HEK293 (cell line): Measurements from ENCODE around the gene RPIA.

Source experiments
- CTCF ChIA-PET: fragments of 350-600 bp; formaldehyde crosslinking; extraction: SDS; loops from one replicate; lab custom pipeline; 2021; ENCODE audit warnings: antibody characterized with exemption; lab: Yijun Ruan, JAX
- POLR2A ChIA-PET: fragments of 300-600 bp; formaldehyde crosslinking; extraction: SDS; loops from one replicate; lab custom pipeline; 2020; ENCODE audit warnings: antibody characterized with exemption, inconsistent platforms; lab: Yijun Ruan, JAX
- H3K27ac ChIP-seq: fragments of 200-500 bp; sonication (Bioruptor generic); 2 replicates; pipeline ENCODE4 v1.5.1; 2014; ENCODE audit warnings: low read depth, low read length, control low read depth, inconsistent platforms; ENCODE audit errors: extremely low read depth
- H3K36me3 ChIP-seq, 2 experiments: fragments of 200-500 bp in 1 of 2; sonication (Bioruptor generic) in 1 of 2; 1 replicate in 1 of 2; 2 replicates in 1 of 2; pipeline ENCODE4 v1.5.1; 2014 to 2017; ENCODE audit warnings: inconsistent platforms in 2 of 2, low read length in 2 of 2; ENCODE audit not compliant: control insufficient read depth in 2 of 2, insufficient read depth in 1 of 2
- H3K4me1 ChIP-seq: fragments of 200-500 bp; sonication (Bioruptor generic); 2 replicates; pipeline ENCODE4 v1.5.1; 2014; ENCODE audit warnings: mild to moderate bottlenecking, low read length, inconsistent platforms; ENCODE audit not compliant: control insufficient read depth, insufficient read depth
- H3K4me3 ChIP-seq: 2 replicates; pipeline ENCODE4 v1.5.1; 2011; ENCODE audit warnings: low read depth, mild to moderate bottlenecking, control low read depth, low read length, moderate library complexity
- H3K9me3 ChIP-seq: fragments of 200-500 bp; sonication (Bioruptor generic); 2 replicates; pipeline ENCODE4 v1.5.1; 2014; ENCODE audit warnings: low read depth, low read length, inconsistent platforms; ENCODE audit not compliant: control insufficient read depth, insufficient read depth
- EGR2 ChIP-seq: fragments of 450-650 bp; formaldehyde crosslinking; IDR thresholded peaks from 2 replicates; pipeline ENCODE4 v1.5.1; 2016; ENCODE audit warnings: low read depth, missing biosample characterization, missing genetic modification characterization
- KLF7 ChIP-seq: fragments of 450-650 bp; formaldehyde crosslinking; IDR thresholded peaks from 2 replicates; pipeline ENCODE4 v1.5.1; 2016; ENCODE audit warnings: missing biosample characterization, missing genetic modification characterization, borderline replicate concordance
- OVOL3 ChIP-seq: fragments of 450-650 bp; formaldehyde crosslinking; IDR thresholded peaks from 2 replicates; pipeline ENCODE4 v1.5.1; 2016; ENCODE audit warnings: missing biosample characterization, missing genetic modification characterization
- REPIN1 ChIP-seq: fragments of 450-650 bp; formaldehyde crosslinking; IDR thresholded peaks from 2 replicates; pipeline ENCODE4 v1.5.1; 2017; ENCODE audit warnings: missing biosample characterization, missing genetic modification characterization, low read depth
- SALL2 ChIP-seq: fragments of 450-650 bp; formaldehyde crosslinking; IDR thresholded peaks from 2 replicates; pipeline ENCODE4 v1.5.0; 2017; ENCODE audit warnings: missing biosample characterization, mild to moderate bottlenecking, missing genetic modification characterization, borderline replicate concordance
- ZFP69B ChIP-seq: fragments of 450-650 bp; formaldehyde crosslinking; IDR thresholded peaks from 2 replicates; pipeline ENCODE4 v1.5.1; 2016; ENCODE audit warnings: missing biosample characterization, missing genetic modification characterization
- ZNF10 ChIP-seq: fragments of 450-650 bp; formaldehyde crosslinking; IDR thresholded peaks from 2 replicates; pipeline ENCODE4 v1.5.1; 2017; ENCODE audit warnings: missing biosample characterization, missing genetic modification characterization
- ZNF114 ChIP-seq: fragments of 450-650 bp; formaldehyde crosslinking; IDR thresholded peaks from 2 replicates; pipeline ENCODE4 v1.5.0; 2017; ENCODE audit warnings: missing biosample characterization, missing genetic modification characterization
- ZNF140 ChIP-seq: fragments of 450-650 bp; formaldehyde crosslinking; IDR thresholded peaks from 2 replicates; pipeline ENCODE4 v1.5.1; 2016; ENCODE audit warnings: missing biosample characterization, missing genetic modification characterization
- ZNF146 ChIP-seq: fragments of 450-650 bp; formaldehyde crosslinking; IDR thresholded peaks from 2 replicates; pipeline ENCODE4 v1.5.1; 2016; ENCODE audit warnings: missing biosample characterization, missing genetic modification characterization
- ZNF24 ChIP-seq: fragments of 450-650 bp; formaldehyde crosslinking; IDR thresholded peaks from 2 replicates; pipeline ENCODE4 v1.5.1; 2016; ENCODE audit warnings: missing biosample characterization, missing genetic modification characterization
- ZNF324 ChIP-seq: fragments of 450-650 bp; formaldehyde crosslinking; IDR thresholded peaks from 2 replicates; pipeline ENCODE4 v1.5.1; 2016; ENCODE audit warnings: missing biosample characterization, missing genetic modification characterization
- ZNF335 ChIP-seq: fragments of 450-650 bp; formaldehyde crosslinking; conservative IDR thresholded peaks from 2 replicates; pipeline ENCODE4 v1.5.1; 2016; ENCODE audit warnings: missing biosample characterization, missing genetic modification characterization
- ZNF341 ChIP-seq: fragments of 450-650 bp; formaldehyde crosslinking; IDR thresholded peaks from 2 replicates; pipeline ENCODE4; 2016; ENCODE audit warnings: low read depth, missing biosample characterization, missing genetic modification characterization
- ZNF394 ChIP-seq: fragments of 450-650 bp; formaldehyde crosslinking; IDR thresholded peaks from 2 replicates; pipeline ENCODE4 v1.5.1; 2016; ENCODE audit warnings: missing biosample characterization, missing genetic modification characterization, mild to moderate bottlenecking, moderate library complexity, borderline replicate concordance
- ZNF426 ChIP-seq: fragments of 450-650 bp; formaldehyde crosslinking; IDR thresholded peaks from 2 replicates; pipeline ENCODE4 v1.5.1; 2017; ENCODE audit warnings: missing biosample characterization, missing genetic modification characterization, mild to moderate bottlenecking, inconsistent platforms, moderate library complexity
- ZNF529 ChIP-seq: fragments of 450-650 bp; formaldehyde crosslinking; IDR thresholded peaks from 2 replicates; pipeline ENCODE4 v1.5.1; 2017; ENCODE audit warnings: missing genetic modification characterization, missing biosample characterization; ENCODE audit not compliant: insufficient replicate concordance
- ZNF548 ChIP-seq: fragments of 450-650 bp; formaldehyde crosslinking; IDR thresholded peaks from 2 replicates; pipeline ENCODE4 v1.5.1; 2016; ENCODE audit warnings: missing biosample characterization, missing genetic modification characterization
- ZNF560 ChIP-seq: fragments of 450-650 bp; formaldehyde crosslinking; IDR thresholded peaks from 2 replicates; pipeline ENCODE4 v1.5.1; 2017; ENCODE audit warnings: missing biosample characterization, missing genetic modification characterization, borderline replicate concordance
- ZNF621 ChIP-seq: fragments of 450-650 bp; formaldehyde crosslinking; IDR thresholded peaks from 2 replicates; pipeline ENCODE4 v1.5.1; 2017; ENCODE audit warnings: missing biosample characterization, missing genetic modification characterization
- ZNF830 ChIP-seq: fragments of 450-650 bp; IDR thresholded peaks from 2 replicates; pipeline ENCODE4 v1.5.0; 2018; ENCODE audit warnings: missing biosample characterization, missing genetic modification characterization, low read depth, mild to moderate bottlenecking, moderate library complexity
- TF ChIP-seq, protein P1 (sequence below): fragments of 450-650 bp; formaldehyde crosslinking; IDR thresholded peaks from 2 replicates; pipeline ENCODE4 v1.5.1; 2016; ENCODE audit warnings: missing biosample characterization, missing genetic modification characterization
- TF ChIP-seq, protein P2 (sequence below): fragments of 450-650 bp; formaldehyde crosslinking; IDR thresholded peaks from 2 replicates; pipeline ENCODE4; 2016; ENCODE audit warnings: missing biosample characterization, missing genetic modification characterization
- TF ChIP-seq, protein P3 (sequence below): fragments of 450-650 bp; formaldehyde crosslinking; IDR thresholded peaks from 2 replicates; pipeline ENCODE4 v1.5.1; 2016; ENCODE audit warnings: missing biosample characterization, missing genetic modification characterization
- TF ChIP-seq, protein P4 (sequence below): fragments of 450-650 bp; formaldehyde crosslinking; IDR thresholded peaks from 2 replicates; pipeline ENCODE4 v1.5.1; 2016; ENCODE audit warnings: missing biosample characterization, missing genetic modification characterization
- TF ChIP-seq, protein P5 (sequence below): fragments of 450-650 bp; formaldehyde crosslinking; IDR thresholded peaks from 2 replicates; pipeline ENCODE4 v1.5.1; 2016; ENCODE audit warnings: missing biosample characterization, missing genetic modification characterization, borderline replicate concordance

The RPIA gene

DNA sequence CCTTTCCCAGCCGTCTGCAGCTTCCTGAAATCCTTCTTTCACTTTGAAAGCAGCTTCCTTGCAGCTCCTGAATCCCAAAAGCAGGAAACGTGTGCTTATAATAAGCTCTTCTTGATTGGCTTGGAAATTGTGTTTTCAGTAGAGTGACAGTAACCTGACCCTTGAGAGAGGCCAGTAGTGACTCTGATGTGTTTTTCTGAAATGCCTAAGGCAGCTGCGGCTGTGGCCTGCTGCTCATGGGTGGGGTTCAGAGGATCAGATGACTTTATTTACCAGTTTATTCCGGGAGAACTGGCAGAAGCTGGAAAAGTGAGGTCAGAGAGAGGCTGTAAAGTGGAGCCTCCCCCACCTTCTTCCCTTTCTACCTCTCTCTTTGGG lies 31.9 kb upstream of the RPIA start (continued):
- TF ChIP-seq, protein P1, sequence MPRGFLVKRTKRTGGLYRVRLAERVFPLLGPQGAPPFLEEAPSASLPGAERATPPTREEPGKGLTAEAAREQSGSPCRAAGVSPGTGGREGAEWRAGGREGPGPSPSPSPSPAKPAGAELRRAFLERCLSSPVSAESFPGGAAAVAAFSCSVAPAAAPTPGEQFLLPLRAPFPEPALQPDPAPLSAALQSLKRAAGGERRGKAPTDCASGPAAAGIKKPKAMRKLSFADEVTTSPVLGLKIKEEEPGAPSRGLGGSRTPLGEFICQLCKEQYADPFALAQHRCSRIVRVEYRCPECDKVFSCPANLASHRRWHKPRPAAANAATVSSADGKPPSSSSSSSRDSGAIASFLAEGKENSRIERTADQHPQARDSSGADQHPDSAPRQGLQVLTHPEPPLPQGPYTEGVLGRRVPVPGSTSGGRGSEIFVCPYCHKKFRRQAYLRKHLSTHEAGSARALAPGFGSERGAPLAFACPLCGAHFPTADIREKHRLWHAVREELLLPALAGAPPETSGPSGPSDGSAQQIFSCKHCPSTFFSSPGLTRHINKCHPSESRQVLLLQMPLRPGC: no peak
- TF ChIP-seq SALL2 (no peak), REPIN1 (tag by site-specific recombination) (no peak), ZNF394 (tag by site-specific recombination) (no peak), EGR2 (tag by site-specific recombination) (no peak)

DNA sequence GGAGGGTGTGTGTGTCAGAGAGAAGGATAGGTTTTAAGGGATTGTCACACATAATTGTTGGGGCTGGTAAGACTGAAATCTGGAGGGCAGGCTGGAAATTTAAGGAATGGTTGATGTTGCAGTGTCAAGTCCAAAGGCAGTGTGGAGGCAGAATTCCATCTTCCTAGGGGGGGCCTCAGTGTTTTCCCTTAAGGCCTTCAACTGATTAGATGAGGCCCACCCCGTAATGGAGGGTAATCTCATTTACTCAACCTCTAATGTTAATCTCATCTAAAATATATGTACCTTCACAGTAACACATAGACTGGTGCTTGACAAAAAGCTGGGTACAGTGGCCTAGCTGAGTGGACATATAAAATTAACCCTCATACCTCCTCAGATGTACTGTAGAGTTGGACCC lies 30.9 kb upstream of the RPIA start:
- H3K4me3 ChIP-seq: no peak overlapping the region

DNA sequence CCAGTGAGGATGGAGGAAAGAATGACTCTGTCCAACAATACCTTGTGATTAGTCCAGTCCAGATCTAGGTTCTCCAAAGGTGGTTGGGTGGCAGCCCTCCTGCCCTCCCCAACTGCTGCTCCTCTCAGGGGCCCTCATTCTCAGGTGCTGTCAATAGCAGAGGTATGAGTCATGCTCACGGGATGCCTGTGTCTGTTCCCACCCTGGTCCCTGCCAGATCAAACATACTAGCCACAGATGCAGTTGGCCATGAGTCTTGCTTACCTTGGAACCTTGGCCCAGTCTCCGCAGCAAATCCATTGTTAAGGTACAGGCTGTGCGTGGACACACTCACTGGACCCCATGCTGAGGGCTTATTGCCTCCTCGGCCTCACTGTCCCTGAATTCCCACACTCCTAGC lies 24.9 kb upstream of the RPIA start:
- POLR2A ChIA-PET: no interaction called here
- Histone ChIP-seq H3K36me3 (no peaks in the 10 kb centered on the region), H3K27ac (no peak overlapping the region), H3K9me3 (no peaks in the 10 kb centered on the region), H3K4me3 (no peak overlapping the region), H3K4me1 (no peaks in the 10 kb centered on the region)
- TF ChIP-seq ZNF621 (tag by site-specific recombination): no peak
- TF ChIP-seq, protein P2, sequence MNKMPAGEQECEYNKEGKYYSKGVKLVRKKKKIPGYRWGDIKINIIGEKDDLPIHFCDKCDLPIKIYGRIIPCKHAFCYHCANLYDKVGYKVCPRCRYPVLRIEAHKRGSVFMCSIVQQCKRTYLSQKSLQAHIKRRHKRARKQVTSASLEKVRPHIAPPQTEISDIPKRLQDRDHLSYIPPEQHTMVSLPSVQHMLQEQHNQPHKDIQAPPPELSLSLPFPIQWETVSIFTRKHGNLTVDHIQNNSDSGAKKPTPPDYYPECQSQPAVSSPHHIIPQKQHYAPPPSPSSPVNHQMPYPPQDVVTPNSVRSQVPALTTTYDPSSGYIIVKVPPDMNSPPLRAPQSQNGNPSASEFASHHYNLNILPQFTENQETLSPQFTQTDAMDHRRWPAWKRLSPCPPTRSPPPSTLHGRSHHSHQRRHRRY: no peak
- TF ChIP-seq ZNF830 (tag by site-specific recombination): no peak
- TF ChIP-seq ZNF140 (tag by site-specific recombination): no peak
- TF ChIP-seq, protein P3, sequence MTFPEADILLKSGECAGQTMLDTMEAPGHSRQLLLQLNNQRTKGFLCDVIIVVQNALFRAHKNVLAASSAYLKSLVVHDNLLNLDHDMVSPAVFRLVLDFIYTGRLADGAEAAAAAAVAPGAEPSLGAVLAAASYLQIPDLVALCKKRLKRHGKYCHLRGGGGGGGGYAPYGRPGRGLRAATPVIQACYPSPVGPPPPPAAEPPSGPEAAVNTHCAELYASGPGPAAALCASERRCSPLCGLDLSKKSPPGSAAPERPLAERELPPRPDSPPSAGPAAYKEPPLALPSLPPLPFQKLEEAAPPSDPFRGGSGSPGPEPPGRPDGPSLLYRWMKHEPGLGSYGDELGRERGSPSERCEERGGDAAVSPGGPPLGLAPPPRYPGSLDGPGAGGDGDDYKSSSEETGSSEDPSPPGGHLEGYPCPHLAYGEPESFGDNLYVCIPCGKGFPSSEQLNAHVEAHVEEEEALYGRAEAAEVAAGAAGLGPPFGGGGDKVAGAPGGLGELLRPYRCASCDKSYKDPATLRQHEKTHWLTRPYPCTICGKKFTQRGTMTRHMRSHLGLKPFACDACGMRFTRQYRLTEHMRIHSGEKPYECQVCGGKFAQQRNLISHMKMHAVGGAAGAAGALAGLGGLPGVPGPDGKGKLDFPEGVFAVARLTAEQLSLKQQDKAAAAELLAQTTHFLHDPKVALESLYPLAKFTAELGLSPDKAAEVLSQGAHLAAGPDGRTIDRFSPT (tag by site-specific recombination): no peak
- no peak for TF ChIP-seq ZNF529 (tag by site-specific recombination)
- no peak for TF ChIP-seq ZNF324 (tag by site-specific recombination)
- TF ChIP-seq ZFP69B: no peak
- no peak for TF ChIP-seq ZNF560 (tag by site-specific recombination)
- no peak for TF ChIP-seq ZNF146 (tag by site-specific recombination)
- no peak for TF ChIP-seq ZNF341 (tag by site-specific recombination)
- no peak for TF ChIP-seq KLF7
- TF ChIP-seq ZNF335 (tag by site-specific recombination): no peak
- no peak for TF ChIP-seq ZNF548 (tag by site-specific recombination)
- TF ChIP-seq ZNF24 (tag by site-specific recombination): no peak
- no peak for TF ChIP-seq OVOL3 (tag by site-specific recombination)
- TF ChIP-seq, protein P4, sequence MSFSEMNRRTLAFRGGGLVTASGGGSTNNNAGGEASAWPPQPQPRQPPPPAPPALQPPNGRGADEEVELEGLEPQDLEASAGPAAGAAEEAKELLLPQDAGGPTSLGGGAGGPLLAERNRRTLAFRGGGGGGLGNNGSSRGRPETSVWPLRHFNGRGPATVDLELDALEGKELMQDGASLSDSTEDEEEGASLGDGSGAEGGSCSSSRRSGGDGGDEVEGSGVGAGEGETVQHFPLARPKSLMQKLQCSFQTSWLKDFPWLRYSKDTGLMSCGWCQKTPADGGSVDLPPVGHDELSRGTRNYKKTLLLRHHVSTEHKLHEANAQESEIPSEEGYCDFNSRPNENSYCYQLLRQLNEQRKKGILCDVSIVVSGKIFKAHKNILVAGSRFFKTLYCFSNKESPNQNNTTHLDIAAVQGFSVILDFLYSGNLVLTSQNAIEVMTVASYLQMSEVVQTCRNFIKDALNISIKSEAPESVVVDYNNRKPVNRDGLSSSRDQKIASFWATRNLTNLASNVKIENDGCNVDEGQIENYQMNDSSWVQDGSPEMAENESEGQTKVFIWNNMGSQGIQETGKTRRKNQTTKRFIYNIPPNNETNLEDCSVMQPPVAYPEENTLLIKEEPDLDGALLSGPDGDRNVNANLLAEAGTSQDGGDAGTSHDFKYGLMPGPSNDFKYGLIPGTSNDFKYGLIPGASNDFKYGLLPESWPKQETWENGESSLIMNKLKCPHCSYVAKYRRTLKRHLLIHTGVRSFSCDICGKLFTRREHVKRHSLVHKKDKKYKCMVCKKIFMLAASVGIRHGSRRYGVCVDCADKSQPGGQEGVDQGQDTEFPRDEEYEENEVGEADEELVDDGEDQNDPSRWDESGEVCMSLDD: no peak
- TF ChIP-seq, protein P5, sequence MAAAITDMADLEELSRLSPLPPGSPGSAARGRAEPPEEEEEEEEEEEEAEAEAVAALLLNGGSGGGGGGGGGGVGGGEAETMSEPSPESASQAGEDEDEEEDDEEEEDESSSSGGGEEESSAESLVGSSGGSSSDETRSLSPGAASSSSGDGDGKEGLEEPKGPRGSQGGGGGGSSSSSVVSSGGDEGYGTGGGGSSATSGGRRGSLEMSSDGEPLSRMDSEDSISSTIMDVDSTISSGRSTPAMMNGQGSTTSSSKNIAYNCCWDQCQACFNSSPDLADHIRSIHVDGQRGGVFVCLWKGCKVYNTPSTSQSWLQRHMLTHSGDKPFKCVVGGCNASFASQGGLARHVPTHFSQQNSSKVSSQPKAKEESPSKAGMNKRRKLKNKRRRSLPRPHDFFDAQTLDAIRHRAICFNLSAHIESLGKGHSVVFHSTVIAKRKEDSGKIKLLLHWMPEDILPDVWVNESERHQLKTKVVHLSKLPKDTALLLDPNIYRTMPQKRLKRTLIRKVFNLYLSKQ (tag by site-specific recombination): no peak
- no peak for TF ChIP-seq ZNF114 (tag by site-specific recombination)
- CTCF ChIA-PET: interaction anchor here (11.2 kb wide), 1 partner anchor 74 kb away, joined by 220 read pairs; no protein-coding TSS in a partner anchor

More for the DNA sequence above, 30.9 kb upstream of the RPIA start:
- ChIA-PET POLR2A (no interaction called here), CTCF (interaction anchor here (2.2 to 3.6 kb wide), 2 partner anchors 9 to 11 kb away, joined by 11 to 24 read pairs; no protein-coding TSS in a partner anchor)
- H3K36me3 ChIP-seq: no peaks in the 10 kb centered on the region
- TF ChIP-seq ZNF10 (peak; percentile 98), ZNF426 (tag by site-specific recombination) (no peak)
- H3K4me1 ChIP-seq: peaks cover 3% of the 10 kb centered on the region; the same call in 1 of the 2 replicates
- H3K27ac ChIP-seq: no peak overlapping the region
- no peaks in the 10 kb centered on the region for H3K9me3 ChIP-seq
